ENCODE data around the gene AGTRAP.

AGTRAP gene

GRCh38 chr1:11736746-11737639, 1.1 kb downstream of the AGTRAP start:
- DNase-seq: no peak

DNA sequence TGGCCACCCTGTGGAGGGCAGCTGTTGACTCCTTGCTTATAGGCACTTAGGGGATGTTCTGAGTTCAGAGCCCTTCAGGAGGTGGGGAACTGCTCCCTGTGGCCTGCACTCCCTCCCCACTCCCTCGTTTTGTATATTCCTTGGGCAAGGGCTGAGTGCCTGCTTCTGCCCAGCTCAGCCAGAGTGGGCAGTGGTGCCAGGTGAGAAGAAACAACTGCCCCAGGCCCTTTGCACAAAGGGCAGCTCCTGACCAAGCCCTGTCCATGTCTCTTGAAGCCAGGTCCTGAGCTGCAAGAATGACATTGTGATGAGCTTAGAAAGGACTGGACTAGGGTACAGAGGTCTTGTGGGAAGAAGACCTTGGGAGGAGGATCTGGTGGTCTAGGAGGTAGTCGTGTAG, 2.2 kb downstream of the AGTRAP start:
- DNase-seq: no peak

GRCh38 chr1:11738783-11739182, 2.8 kb downstream of the AGTRAP start:
- no peak for DNase-seq

DNA sequence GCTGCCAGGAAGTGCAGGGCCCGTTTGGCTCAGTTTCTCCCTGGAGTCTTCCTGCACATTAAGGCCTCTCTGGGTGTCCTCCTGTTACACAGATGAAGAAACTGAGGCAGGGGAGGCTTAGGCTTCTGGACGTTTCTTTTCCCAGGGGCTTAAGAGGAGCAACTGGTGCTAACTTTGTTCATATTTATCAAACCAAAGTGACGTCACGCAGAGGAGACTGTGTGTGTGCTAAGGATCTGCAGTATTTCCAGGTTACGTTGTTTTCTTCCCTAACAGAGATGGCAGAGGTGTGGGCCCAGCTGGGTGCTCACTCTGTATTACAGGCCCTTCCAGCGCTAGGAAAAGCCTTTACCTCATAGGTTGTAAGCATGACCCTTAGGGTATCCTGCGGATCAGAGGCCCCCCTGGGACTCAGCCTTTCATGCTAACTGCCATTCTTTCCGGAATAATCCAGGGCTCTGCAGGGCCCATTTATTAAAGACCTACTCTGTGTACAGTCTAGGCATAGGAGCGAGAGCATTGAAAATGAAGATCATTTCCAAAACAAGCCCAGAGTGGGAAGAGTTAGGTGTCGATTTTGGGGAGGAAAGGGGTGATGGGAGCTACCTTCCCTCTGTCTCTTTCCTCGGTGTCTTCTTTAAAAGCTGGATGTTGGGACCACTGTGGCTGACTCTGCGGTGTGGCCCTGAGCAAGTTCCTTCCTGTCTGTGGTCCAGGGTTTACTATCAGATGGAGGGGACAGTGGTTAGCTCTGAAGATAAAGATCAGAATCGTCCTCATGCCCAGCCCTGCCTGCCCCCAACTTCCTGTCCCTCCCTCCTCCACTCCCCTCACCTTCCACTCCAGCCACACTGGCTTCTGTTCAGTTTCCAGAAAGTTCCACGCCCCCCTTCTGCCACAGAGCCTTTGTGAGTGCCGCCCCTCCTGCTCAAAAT, 4.6 kb downstream of the AGTRAP start:
- no peak for DNase-seq

DNA sequence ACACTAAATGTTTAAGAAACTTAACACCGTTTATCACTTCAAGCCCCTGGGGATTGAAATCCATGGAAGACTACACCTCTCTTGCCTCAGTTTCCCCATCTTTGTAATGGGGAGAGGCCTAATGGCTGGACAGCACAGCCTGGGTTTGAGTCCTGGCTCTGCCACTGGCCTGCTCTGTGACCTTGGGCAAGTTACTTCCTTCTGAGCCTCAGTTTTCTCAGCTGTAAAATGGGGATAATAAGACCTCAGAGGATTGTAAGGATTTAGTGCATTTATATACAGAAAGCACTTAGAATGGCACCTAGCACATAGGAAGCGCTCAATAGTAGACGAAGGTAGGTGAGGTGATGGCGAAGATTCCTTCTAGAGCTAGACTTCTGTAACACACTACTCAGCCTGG, 5.5 kb downstream of the AGTRAP start:
- no peak for DNase-seq

- DNase-seq: no peak
These were observed 6.1 kb downstream of the AGTRAP start for GRCh38 chr1:11741919-11742558.

DNA sequence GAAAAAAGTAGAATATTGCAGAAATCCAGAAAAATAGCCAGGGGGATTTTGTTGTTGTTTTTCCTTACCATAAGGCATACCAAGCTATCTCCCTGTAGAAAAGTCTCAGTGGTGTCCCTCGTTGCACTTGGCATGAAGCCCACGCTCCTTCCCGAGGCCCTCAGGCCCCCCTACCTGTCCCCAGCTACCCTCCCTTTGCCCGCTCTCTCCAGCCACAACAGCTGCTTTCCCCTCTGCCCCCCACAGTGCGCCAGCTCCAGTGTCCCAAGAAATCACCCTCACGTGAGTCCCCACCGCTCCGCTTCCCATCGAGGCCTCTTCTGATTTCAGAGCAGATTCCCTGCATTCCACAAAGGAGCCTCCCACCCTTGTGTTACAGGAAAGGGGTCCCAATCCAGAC, 8.4 kb downstream of the AGTRAP start:
- no peak for DNase-seq

DNA sequence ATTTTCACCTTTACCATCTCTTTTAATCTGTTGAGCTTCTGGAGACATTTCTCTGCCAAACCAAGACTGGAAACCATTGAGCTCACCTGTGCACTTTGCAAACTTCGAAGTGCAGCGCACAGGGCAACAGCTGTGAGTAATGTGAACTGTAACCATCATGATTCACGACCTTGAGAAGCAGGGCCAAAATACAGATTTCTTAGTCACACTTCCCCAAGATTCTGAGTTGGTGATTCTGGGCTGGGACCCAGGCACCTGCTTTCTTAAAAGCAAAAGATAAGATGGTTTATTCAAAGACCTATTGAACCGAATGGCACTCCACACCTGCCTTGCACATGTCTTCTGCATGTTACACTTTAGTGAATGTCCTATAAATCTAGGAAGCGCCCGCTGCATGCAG, 10.2 kb downstream of the AGTRAP start:
- no peak for DNase-seq

- DNase-seq: no peak
These were observed 11.0 kb downstream of the AGTRAP start for GRCh38 chr1:11746795-11747487.

DNA sequence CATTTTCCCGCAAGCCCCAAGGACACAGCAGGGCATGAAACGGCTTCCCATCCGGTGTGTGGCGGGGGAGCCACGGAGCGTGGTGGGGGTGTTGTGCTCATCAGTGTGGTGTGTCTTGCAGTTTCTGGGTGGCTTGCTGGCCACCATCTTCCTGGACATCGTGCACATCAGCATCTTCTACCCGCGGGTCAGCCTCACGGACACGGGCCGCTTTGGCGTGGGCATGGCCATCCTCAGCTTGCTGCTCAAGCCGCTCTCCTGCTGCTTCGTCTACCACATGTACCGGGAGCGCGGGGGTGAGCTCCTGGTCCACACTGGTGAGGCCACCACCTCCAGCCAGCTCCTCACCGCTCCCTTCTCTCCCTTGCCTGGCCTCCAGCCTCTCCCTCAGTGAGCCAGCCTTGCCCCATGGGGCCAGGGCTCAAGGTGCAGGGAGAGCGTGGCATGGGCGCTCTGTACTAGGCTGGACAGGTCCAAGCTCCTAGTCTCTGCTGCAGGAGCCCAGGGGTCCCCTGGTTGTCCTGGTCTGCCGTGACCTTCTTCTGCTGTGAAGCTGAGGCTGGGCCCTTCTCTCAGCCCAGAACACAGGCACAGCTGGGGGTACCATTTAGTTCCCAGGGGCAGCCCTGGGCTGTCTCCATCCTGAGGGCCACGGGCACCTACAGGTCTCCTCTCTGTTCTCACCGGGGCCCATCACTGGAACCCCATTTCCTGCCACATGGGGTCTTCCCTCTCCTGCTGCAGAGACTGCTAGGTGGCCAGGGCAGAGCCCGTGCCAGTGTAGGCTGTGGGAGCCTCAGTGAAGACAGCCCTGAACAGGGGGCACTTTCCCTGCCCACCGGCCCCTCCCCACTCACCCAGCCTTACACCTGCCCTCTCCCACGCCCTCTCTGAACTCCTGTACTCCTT, 12.6 kb downstream of the AGTRAP start:
- DNase-seq: no peak

DNA sequence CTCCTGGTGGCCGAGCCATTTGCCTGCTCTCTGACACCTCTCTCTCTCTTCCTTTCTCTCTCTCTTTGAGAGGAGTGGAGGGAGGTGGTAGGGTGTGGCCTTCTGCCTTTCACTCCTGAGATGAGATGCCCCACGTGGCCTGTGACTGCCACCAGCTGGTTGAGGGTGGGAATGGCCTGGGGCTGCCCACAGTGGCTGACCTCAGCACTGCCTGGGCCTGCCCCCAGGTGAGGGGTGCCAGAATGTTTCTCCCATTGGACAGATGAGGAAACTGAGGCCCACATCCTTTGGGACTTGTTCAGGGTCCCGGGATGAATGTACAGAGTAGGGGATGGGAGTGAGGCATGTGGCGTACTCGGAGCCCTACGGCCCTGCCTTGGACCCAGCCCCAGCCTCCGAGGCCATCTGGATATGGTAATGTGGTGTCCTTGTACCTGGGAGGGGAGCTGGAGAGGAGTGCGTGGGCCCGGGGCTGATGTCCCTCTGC, 13.3 kb downstream of the AGTRAP start:
- no peak for DNase-seq

DNA sequence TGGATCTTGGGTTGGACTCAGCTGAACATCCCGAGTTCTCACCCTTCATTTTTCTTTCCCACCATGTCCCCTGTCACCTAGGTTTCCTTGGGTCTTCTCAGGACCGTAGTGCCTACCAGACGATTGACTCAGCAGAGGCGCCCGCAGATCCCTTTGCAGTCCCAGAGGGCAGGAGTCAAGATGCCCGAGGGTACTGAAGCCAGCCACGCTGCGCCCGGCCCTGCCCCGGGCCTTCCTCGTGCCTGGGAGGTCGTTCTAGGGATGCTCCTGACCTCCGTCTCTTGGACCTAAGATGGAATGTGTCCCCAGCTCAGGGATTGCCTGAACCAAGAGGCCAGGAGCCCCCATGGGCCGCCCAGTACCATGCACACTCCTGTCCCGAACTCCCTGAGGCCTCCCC, 14.1 kb downstream of the AGTRAP start:
- no peak for DNase-seq

DNA sequence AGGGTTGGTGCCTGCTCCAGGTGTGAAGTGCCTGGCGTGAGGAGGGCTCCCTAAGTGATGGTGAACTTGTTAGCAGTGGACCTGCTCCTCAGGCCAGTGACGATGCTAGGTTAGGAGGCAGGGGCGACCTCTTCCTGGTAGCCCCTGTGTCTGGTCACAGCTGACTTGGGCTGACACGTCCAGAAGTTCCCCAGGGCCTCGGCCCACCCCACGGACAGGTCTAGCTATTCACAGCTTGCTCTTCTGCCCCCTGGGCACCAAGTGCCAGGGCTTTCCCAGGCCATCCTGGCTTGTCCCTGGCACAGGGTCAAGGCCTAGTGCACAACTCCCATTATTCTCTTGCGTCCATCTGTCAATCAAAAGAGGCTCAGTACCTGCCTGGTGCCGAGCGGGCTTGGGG, 15.2 kb downstream of the AGTRAP start:
- DNase-seq: no peak

DNA sequence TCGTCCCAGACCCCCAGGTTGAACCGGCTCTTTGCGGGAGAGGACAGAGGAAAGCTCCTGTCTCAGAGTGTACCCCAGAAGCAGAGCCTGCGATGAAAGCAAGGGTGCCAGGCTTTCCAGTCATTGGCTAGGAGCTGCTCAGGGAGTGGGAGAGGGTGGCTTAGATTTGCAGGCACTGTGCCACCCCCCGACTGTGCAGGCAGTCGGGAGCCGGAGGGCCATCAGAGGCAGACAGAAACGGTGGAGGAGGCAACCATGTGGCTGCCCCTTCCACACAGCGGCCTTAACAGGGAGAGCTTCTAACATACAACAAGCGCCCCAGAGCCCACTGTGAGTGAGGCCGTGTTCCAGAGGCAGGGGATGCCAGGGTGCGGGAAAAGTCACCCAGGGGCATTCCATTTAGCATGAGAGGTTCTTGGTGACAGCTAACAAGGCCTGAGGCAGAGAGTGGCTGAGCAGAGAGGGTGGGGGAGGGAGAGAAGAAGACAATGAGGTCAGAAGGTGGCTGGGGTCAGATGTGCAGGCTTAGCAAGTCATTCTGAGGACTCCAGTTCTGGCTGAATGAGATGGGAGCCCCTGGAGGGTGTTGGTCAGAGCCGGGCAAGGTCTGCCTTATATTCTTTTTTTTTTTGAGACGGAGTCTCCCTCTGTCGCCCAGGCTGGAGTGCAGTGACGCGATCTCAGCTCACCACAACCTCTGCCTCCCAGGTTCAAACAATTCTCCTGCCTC, 16.6 kb downstream of the AGTRAP start:
- DNase-seq: no peak

GRCh38 chr1:11753555-11754208, 17.7 kb downstream of the AGTRAP start:
- DNase-seq: no peak

DNA sequence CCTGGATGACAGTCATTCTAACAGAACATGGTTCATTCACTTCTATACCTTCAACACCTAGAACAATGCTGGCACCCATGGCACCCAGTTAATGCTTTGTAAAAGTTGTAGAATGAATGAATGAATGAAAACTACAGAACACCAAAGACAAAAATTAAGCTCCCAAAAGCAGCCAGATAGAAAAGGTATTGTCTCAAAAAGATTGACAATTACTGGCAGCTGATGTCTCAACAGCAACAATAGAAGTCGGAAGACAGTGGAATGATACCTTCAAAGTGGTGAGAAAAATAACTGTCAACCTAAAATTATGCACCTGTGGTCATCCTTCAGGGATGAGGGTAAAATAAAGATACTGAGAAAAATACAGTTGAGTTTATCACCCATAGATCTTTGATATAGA, 21.1 kb downstream of the AGTRAP start:
- DNase-seq: no peak

GRCh38 chr1:11759791-11760190, 23.9 kb downstream of the AGTRAP start:
- no peak for DNase-seq

- DNase-seq: no peak
These were observed 25.3 kb downstream of the AGTRAP start for GRCh38 chr1:11761285-11761684.

DNA sequence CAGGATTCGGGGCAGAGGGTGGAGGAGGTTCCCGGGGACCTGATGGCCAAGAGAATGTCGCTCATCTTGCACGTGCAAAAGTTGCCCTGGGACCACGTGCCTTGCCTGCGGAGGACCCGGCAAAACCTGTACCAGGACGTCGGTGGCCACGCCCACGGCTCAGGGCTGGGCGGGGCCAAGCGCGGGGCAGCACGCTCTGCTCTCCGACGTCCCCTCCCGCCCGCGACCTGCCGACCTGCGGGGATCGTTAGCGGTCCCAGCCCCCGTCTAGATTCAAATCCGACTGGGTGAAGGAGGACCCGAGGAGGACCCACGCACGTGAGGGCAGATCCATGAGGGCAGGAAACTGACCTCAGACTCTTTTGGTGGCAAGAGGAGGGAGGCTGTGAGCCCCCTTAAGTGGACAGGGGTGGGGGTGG, 26.1 kb downstream of the AGTRAP start, which contains the start of gene C1orf167:
C1orf167 (plus strand) TSS at position 206 of the 419 bp plus-strand sequence. CDS start 2,208 bp downstream, outside the sequence.
- DNase-seq: no peak

DNA sequence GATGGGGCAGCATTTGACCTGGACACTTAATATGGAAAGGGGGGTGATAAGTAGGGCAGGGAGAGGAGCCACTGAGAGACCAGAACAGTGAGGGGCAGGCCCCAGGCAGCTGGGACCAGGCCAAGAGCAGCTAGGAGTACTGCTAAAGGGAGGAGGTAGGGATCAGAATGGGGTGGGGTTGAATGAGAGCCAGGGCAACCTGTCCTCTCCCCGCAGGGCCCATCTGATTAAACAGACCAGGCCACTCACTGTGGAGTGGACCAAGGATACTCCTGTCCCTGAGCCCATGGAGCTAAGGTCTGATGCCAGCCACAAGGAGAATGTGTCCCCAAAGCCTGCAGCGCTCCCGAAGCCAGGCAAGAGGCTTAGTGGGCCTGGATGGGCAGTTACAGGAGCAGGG, 28.2 kb downstream of the AGTRAP start:
- no peak for DNase-seq
